OCI-LY3 (cell line): Measurements from ENCODE around the gene TREH.

ENCODE experiments used
- CTCF ChIP-seq: fragments of 200-600, 300-600 bp; sonication (generic); IDR thresholded peaks from 2 replicates; pipeline ENCODE4 v1.5.1; 2014; ENCODE audit warnings: antibody characterized with exemption, low read length, low read depth
- EZH2phosphoT487 ChIP-seq: fragments of 200-600 bp; shearing (Covaris generic); IDR thresholded peaks from 2 replicates; pipeline ENCODE4 v1.6.1; 2018; ENCODE audit warnings: antibody characterized with exemption, mixed run types, low read depth

GRCh38 chr11:118641397-118642019, 37.9 kb downstream of the TREH start:
- TF ChIP-seq CTCF, result no peak
- no peak for TF ChIP-seq EZH2phosphoT487
